NCI-H1048 (cell line): Measurements from ENCODE around the gene ATOH1.

ENCODE experiments used
- DNase-seq: peaks from one replicate; lab custom pipeline; 2025; lab: John Stamatoyannopoulos, UW

Gene ATOH1, protein sequence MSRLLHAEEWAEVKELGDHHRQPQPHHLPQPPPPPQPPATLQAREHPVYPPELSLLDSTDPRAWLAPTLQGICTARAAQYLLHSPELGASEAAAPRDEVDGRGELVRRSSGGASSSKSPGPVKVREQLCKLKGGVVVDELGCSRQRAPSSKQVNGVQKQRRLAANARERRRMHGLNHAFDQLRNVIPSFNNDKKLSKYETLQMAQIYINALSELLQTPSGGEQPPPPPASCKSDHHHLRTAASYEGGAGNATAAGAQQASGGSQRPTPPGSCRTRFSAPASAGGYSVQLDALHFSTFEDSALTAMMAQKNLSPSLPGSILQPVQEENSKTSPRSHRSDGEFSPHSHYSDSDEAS

GRCh38 chr4:93828332-93828994 is at the start of gene ATOH1:
TSS of gene ATOH1 (plus strand) at chr4:93828753. CDS start at chr4:93828927, 174 bp downstream.
- DNase-seq = no peak

DNA sequence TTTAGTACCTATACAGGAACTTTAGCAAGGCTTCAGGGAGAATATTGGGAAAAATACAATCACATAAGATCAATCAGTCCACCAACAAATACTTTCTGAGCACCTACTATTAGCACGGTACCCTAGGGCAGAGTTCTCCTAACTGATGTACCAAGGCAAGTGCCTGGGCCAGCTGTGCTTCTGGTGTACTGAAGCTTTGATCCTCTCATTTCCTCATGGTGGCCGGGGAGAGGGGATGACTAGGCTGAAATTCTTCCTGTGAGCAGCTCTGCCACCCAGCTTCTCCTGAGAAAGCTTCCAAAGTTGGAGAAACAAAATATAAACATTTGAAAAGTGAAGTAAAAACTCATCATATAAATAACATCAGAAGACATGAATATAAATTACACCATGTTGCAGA is 49.3 kb upstream of the ATOH1 start:
- DNase-seq = no peak

- DNase-seq = no peak
These were observed 48.5 kb upstream of the ATOH1 start for GRCh38 chr4:93780080-93780479.

- DNase-seq = no peak
These were observed 47.4 kb upstream of the ATOH1 start for GRCh38 chr4:93781198-93781597.

- DNase-seq = no peak
These were observed 42.4 kb upstream of the ATOH1 start for GRCh38 chr4:93786149-93786548.

DNA sequence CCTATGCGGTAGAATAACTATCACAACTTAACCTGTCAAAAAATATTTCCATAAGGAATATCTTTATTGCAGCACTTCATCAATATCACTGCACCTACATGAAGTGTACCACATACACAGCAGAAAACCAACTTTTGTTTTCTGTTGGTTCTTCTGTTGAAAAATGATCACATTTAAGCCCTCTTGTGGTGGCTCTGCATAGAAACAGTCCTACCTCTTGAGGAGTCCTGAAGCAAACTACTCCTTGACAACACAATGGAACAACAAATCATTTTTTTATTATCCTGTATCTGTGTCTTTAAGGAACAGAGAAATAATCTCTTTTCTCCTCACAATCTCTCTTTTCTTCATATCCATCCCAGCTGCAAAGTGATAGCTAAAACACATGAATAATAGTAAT is 39.8 kb upstream of the ATOH1 start:
- DNase-seq = no peak

DNA sequence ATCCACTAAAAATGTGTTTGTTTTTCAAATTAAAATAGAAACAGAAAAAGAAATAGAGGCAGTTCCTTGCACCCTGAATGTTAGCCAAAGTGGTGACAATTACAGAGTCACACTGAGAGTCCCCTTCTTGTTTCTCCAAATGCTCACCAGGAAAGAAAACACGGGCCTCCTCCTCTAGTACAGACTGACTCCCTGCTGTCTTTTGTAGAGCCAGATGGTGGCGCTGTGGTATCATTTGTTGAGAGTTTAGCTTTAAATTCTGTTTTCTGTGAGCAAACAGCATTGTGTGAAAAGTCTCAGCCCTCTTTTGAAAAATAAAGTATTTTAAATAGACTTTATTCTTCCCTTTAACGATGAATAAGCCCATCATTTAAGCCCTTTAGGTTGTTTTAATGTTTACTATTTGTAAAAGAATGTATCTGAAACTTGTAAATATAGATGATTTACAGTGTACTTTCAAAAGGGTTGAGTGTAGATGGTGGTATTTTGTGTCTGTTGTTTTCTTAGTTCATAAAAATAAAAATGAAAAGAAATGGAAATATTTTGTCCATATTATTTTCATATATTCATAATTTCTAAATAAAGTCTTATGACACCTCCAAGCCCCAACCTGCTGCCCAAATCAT is 36.9 kb upstream of the ATOH1 start:
- DNase-seq = peak; percentile 38

- DNase-seq = no peak
These were observed 26.5 kb upstream of the ATOH1 start for GRCh38 chr4:93802045-93802444.

DNA sequence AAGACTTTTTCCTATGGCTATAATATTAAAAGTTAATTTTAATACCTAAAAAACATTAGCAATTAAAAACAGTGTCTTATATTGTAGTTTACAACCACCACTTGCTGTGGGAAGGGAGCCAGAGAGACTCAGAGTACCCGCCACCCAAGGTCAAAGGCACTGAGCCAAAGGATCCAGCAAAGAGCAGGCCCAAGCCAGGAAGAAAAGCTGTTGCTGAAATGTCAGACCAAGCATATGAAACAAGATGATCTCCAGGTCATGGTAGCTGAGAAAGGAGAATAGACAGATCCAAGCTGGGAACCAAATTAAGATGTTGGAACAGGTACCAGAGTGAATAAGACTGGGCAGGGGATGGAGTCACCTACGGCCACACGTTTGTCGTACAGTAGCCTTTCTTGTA is 18.8 kb upstream of the ATOH1 start:
- DNase-seq = no peak

- DNase-seq = no peak
These were observed 18.1 kb upstream of the ATOH1 start for GRCh38 chr4:93810340-93810992.

DNA sequence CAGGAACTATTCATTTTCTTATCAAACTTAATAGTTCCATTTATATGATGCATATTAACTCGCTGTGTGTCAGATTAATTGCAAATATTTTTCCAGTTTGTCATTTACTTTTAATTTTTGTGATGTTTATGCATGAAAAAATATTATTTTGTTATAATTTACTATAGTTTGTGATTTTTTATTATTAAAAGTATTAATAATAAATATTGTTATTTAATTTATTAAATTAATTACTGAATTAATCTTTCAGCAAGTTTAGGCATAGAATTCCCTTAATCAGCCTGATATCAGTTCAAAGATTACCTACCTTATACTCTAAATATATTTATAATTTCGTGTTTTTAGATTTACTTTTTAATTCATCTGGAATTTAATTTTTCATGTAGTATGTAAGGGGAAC is 15.5 kb upstream of the ATOH1 start:
- DNase-seq = no peak

- no peak for DNase-seq
These were observed 14.4 kb upstream of the ATOH1 start for GRCh38 chr4:93814141-93814540.

GRCh38 chr4:93814722-93815121 is 13.8 kb upstream of the ATOH1 start:
- DNase-seq = no peak

DNA sequence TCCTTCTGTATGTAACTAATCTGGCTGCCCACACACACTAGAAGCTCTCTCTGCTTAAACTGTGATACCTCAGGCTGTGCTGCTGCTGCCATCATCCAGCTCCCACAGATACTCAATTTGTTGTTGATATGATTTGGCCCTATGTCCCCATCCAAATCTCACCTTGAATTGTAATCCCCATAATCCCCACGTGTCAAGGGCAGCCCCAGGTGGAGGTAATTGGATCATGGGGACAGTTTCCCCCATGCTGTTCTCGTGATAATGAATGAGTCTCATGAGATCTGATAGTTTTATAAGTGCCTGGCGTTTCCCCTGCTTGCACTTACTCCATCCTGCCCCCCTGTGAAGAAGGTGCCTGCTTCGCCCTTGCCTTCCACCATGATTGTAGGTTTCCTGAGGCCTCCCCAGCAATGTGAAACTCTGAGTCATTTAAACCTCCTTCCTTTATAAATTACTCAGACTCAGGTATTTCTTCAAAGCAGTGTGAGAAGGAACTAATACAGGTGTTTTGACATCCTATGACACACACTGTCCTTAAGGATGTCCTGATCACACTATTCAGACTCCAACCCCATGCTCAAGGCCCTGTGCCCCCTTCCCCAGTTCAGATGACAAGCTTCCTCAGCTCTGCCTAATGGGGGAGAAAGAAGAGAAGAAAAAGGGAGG is 2.9 kb upstream of the ATOH1 start:
- DNase-seq = no peak

DNA sequence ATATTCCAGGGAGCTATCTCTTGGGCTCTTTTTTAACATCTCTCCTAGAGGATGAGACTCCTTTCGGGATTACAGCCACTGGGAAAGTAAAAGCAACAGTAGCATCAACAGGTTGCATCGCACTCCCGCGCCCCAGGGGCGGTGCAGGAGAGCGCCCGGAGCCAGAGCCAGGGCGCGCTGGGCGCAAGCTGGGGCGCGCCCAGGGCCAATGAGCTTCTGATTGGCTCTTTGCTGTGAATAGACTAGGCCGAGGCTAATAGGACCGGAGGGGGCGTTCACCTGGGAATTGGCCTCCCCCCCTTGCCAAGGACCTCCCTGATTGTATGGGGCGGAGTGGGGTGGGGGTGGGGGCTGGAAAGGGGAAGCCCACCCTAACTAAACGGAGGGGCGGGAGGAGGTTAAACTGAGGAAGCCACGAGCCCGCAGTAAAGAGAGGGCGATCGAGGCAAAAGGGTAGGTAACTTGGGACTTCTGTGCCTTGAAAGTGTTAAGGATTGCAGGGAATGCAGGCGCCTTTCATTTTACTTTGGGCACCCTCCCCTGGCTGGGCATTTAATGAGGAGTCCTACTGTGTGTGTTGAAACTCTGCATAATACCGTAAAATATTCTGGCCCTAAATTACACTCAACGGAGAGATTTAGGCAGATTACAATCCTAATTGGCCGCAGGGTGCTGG is 1.1 kb upstream of the ATOH1 start:
- DNase-seq = no peak

DNA sequence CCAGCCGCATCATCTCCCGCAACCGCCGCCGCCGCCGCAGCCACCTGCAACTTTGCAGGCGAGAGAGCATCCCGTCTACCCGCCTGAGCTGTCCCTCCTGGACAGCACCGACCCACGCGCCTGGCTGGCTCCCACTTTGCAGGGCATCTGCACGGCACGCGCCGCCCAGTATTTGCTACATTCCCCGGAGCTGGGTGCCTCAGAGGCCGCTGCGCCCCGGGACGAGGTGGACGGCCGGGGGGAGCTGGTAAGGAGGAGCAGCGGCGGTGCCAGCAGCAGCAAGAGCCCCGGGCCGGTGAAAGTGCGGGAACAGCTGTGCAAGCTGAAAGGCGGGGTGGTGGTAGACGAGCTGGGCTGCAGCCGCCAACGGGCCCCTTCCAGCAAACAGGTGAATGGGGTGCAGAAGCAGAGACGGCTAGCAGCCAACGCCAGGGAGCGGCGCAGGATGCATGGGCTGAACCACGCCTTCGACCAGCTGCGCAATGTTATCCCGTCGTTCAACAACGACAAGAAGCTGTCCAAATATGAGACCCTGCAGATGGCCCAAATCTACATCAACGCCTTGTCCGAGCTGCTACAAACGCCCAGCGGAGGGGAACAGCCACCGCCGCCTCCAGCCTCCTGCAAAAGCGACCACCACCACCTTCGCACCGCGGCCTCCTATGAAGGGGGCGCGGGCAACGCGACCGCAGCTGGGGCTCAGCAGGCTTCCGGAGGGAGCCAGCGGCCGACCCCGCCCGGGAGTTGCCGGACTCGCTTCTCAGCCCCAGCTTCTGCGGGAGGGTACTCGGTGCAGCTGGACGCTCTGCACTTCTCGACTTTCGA is 654 bp downstream of the ATOH1 start:
- no peak for DNase-seq

DNA sequence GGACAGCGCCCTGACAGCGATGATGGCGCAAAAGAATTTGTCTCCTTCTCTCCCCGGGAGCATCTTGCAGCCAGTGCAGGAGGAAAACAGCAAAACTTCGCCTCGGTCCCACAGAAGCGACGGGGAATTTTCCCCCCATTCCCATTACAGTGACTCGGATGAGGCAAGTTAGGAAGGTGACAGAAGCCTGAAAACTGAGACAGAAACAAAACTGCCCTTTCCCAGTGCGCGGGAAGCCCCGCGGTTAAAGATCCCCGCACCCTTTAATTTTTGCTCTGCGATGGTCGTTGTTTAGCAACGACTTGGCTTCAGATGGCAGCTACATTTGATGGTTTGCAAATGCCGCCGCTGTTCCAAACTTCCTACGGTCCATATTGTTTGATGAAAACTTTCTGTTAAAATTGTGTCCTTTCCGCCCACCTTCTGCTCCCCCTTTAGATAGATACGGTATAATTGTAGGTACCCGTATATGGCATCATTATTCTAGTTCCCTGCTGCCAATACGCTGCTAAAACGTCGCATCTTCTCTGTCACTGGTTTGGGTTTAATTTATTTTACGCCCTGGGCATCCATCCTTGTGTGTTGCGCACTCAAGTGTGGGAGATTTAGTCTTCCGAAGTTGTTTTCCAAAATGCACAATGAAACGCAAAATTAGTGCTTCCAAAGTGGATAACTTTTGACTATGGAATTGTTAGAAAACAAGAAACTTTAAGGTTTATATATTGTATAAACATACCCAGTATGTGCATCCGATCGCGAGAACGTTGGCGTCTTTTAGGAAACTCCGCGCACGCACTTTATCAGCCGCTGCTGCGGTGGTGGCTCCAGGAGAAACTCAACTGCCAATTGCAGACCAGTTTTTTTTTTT is 1.5 kb downstream of the ATOH1 start:
- DNase-seq = no peak

DNA sequence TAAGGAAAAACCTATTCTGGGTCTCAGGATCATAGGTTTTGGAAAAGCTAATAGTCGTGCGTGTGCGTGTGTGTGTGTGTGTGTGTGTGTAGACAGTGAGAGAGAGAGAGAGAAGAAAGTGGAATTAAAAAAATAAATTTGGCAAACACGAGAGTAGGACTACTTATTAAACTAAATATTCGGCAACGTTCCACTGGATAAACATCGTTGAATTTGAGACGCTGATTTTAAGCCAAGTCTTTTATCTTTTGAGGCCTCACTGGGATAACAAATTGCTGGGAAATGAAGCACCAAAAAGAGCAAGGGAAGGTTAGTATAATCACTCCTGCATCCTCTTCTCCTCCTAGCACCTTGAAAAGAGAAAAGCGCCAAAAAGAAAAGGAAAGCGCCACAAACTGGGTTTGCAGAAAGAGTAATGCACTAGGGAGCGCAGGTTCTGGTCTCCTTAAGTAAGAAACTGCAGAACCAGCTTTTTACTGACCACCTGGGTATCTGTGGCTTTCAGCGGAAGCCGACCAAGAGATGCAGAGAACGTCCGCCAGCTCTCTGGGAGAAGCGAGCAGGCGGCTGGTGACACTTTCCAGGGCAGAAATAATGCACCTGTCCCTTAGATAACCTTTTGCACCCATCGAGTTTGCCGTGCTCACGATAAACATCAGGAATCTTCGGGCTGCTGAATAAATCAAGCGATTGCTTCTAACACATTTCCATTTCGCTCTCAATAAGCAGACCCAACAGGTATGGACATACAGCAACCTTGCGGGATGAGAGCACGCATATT is 3.4 kb downstream of the ATOH1 start:
- DNase-seq = no peak
